Astrocyte (in vitro differentiated cells and primary cell): ENCODE results near the gene ADCY4. TPM values are rescaled to one million over a fixed set of nuclear protein-coding genes. Genes with fewer than 3 reads are reported as not detected.

ENCODE experiments used
- DNase-seq: peaks from one replicate; pipeline ENCODE4 v3.0.0-alpha.2; 2010; ENCODE audit warnings: low read depth
- FAIRE-seq: peaks from 2 replicates; lab custom pipeline; 2011; peaks lifted over from hg19 to GRCh38; lab: Jason Lieb, UNC
- H2AFZ ChIP-seq: 2 replicates; pipeline ENCODE4 v1.6.0; 2012; ENCODE audit warnings: low read depth, low read length, inconsistent platforms
- H3K27ac ChIP-seq: 2 replicates; pipeline ENCODE4 v1.5.1; 2011; ENCODE audit warnings: low read depth, low read length, inconsistent platforms
- H3K27me3 ChIP-seq: 2 replicates; pipeline ENCODE4 v1.6.0; 2011; ENCODE audit warnings: low read length, inconsistent platforms; ENCODE audit not compliant: insufficient read depth
- H3K36me3 ChIP-seq: 2 replicates; pipeline ENCODE4 v1.5.1; 2011; ENCODE audit warnings: low read length, inconsistent platforms; ENCODE audit not compliant: insufficient read depth
- H3K4me1 ChIP-seq: 2 replicates; pipeline ENCODE4 v1.5.1; 2011; ENCODE audit warnings: low read length, inconsistent platforms; ENCODE audit not compliant: insufficient read depth
- H3K4me2 ChIP-seq: 2 replicates; pipeline ENCODE4 v1.6.0; 2012; ENCODE audit warnings: low read length, inconsistent platforms
- H3K4me3 ChIP-seq: 2 replicates; pipeline ENCODE4 v1.5.1; 2011; ENCODE audit warnings: low read depth, mild to moderate bottlenecking, low read length, inconsistent platforms; ENCODE audit not compliant: insufficient read depth
- H3K79me2 ChIP-seq: 2 replicates; pipeline ENCODE4 v1.6.0; 2012; ENCODE audit warnings: mild to moderate bottlenecking, low read length, inconsistent platforms; ENCODE audit not compliant: insufficient read depth
- H3K9ac ChIP-seq: 2 replicates; pipeline ENCODE4 v1.6.0; 2012; ENCODE audit warnings: mild to moderate bottlenecking, low read length, inconsistent platforms
- H3K9me3 ChIP-seq: 2 replicates; pipeline ENCODE4 v1.5.1; 2012; ENCODE audit warnings: low read depth, mild to moderate bottlenecking, low read length, inconsistent platforms; ENCODE audit not compliant: insufficient read depth
- H4K20me1 ChIP-seq: 2 replicates; pipeline ENCODE4 v1.6.0; 2012; ENCODE audit warnings: low read length, inconsistent platforms; ENCODE audit not compliant: insufficient read depth
- H3K27ac Mint-ChIP-seq: one replicate; pipeline ENCODE4 v1.8.0; 2021; ENCODE audit warnings: mild to moderate bottlenecking, mixed read lengths; ENCODE audit not compliant: unreplicated experiment
- H3K27me3 Mint-ChIP-seq: one replicate; pipeline ENCODE4 v1.8.0; 2021; ENCODE audit warnings: low read depth, mixed read lengths; ENCODE audit not compliant: unreplicated experiment
- H3K36me3 Mint-ChIP-seq: one replicate; pipeline ENCODE4 v1.8.0; 2021; ENCODE audit warnings: low read depth, mixed read lengths; ENCODE audit not compliant: unreplicated experiment
- H3K4me1 Mint-ChIP-seq: one replicate; pipeline ENCODE4 v1.8.0; 2021; ENCODE audit warnings: low read depth, mixed read lengths; ENCODE audit not compliant: unreplicated experiment
- H3K4me3 Mint-ChIP-seq: one replicate; pipeline ENCODE4 v1.8.0; 2021; ENCODE audit warnings: mild to moderate bottlenecking, moderate library complexity, mixed read lengths; ENCODE audit not compliant: unreplicated experiment
- H3K9me3 Mint-ChIP-seq: one replicate; pipeline ENCODE4 v1.8.0; 2021; ENCODE audit warnings: mild to moderate bottlenecking, mixed read lengths; ENCODE audit not compliant: unreplicated experiment
- EZH2 ChIP-seq: IDR thresholded peaks from 2 replicates; pipeline ENCODE4 v1.6.1; 2012; ENCODE audit warnings: mild to moderate bottlenecking, low read length, inconsistent platforms; ENCODE audit not compliant: insufficient read depth
- total RNA-seq: library from RNA; stranded (reverse); gene quantifications from 2 replicates; pipeline ENCODE4 v1.2.1, GENCODE V29; 2021
- TF ChIP-seq, protein P1 (sequence below): IDR thresholded peaks from 2 replicates; pipeline ENCODE4 v1.5.1; 2011; ENCODE audit warnings: low read depth, mild to moderate bottlenecking, inconsistent platforms, low read length, moderate library complexity; ENCODE audit not compliant: insufficient read depth

The ADCY4 gene
- total RNA-seq, 1 donor from 2014 or later: 0.32 TPM

DNA sequence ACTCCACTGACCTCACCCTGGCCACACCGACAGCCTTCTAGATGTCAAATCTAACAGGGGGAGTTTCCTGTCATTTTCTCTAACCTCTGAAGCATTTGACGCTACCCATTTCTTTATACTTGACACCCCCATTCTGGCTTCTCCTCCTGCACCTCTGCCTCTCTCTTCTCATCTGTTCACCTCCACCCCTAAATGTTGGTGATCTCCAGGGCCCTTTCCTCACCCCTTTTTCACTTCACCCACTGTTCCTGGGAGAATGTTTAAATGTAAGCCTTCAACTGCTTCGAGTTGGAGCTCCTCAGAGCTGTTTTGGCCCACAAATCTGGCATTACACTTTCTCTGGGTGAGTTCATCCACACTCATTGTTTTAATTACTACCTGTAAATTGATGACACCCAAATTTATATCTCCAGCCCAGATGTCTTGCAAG, 63.0 kb downstream of the ADCY4 start:
- peak overlapping the region; percentile 85 for H3K4me3 Mint-ChIP-seq
- H3K27ac ChIP-seq: peak overlapping the region; percentile 92
- peaks cover 17% of the 10 kb centered on the region for H3K36me3 Mint-ChIP-seq

DNA sequence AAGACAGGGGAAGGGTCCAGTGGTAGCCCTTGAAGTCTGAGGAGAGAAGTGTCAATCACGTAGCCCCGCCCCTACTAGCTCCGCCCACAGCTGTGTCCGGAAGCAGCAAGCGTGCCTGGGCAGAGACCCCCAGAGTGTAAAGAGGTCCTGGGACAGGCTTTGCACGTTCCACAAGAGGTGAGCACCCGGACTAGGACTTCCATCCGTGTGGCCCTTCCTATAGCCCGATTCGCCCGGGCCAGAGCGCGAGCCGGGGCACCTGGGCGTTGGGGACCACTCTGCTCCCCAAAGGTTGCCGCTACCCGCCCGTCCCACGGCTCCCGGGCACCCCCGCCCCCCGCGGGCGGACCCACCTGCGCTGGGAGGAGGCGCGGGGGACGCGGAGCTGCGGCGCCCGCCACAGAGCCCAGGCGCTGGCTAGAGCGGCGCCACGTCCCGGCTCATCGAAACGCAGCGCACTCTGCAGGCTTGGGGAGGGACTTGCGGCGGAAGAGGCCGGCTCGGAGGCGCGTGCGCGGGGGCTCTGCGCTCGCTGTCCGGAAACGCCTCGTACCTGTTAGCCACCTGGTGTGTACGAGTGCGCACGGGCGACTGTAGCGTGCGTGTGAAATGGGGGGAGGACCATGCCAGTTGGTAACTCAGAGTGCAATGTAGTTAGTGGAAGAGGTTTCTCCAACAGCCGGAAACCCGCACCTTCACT, 63.6 kb downstream of the ADCY4 start, which contains the start of gene RABGGTA:
TSS of gene RABGGTA (minus strand) at position 464 of the 700 bp plus-strand sequence. CDS start 482 bp downstream, outside the sequence.
- peak within 1 kb of the TSS; percentile 92 for H3K4me3 Mint-ChIP-seq
- H3K4me2 ChIP-seq: peak within 1 kb of the TSS; percentile 94
- H3K79me2 ChIP-seq: no peaks in the 10 kb centered on the region
- peaks cover 5% of the 10 kb centered on the region for H3K4me1 ChIP-seq
- no peaks in the 10 kb centered on the region for H3K9me3 ChIP-seq
- H3K4me1 Mint-ChIP-seq: peaks cover 7% of the 10 kb centered on the region
- peak within 1 kb of the TSS; percentile 94 for H3K9ac ChIP-seq
- H3K27ac Mint-ChIP-seq: peak within 1 kb of the TSS; percentile 93
- no peaks in the 10 kb centered on the region for H3K9me3 Mint-ChIP-seq
- no peaks in the 10 kb centered on the region for H4K20me1 ChIP-seq
- peak; percentile 74 for DNase-seq
- H3K36me3 ChIP-seq: peaks cover 7% of the 10 kb centered on the region
- H3K27me3 Mint-ChIP-seq: no peaks in the 10 kb centered on the region
- no peaks in the 10 kb centered on the region for H3K27me3 ChIP-seq
- TF ChIP-seq EZH2: no peak
- TF ChIP-seq, protein P1, sequence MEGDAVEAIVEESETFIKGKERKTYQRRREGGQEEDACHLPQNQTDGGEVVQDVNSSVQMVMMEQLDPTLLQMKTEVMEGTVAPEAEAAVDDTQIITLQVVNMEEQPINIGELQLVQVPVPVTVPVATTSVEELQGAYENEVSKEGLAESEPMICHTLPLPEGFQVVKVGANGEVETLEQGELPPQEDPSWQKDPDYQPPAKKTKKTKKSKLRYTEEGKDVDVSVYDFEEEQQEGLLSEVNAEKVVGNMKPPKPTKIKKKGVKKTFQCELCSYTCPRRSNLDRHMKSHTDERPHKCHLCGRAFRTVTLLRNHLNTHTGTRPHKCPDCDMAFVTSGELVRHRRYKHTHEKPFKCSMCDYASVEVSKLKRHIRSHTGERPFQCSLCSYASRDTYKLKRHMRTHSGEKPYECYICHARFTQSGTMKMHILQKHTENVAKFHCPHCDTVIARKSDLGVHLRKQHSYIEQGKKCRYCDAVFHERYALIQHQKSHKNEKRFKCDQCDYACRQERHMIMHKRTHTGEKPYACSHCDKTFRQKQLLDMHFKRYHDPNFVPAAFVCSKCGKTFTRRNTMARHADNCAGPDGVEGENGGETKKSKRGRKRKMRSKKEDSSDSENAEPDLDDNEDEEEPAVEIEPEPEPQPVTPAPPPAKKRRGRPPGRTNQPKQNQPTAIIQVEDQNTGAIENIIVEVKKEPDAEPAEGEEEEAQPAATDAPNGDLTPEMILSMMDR: peak; percentile 27
- H3K36me3 Mint-ChIP-seq: peaks cover 19% of the 10 kb centered on the region
- peak within 1 kb of the TSS; percentile 92 for H3K27ac ChIP-seq
- peak within 1 kb of the TSS; percentile 93 for H2AFZ ChIP-seq
- FAIRE-seq: no peak
- peak within 1 kb of the TSS; percentile 82 for H3K4me3 ChIP-seq

More for the DNA sequence above, 63.0 kb downstream of the ADCY4 start:
- peak overlapping the region; percentile 82 for H3K4me3 ChIP-seq
- FAIRE-seq: no peak
- H3K27me3 ChIP-seq: no peaks in the 10 kb centered on the region
- Mint-ChIP-seq H3K27me3 (no peaks in the 10 kb centered on the region), H3K9me3 (no peaks in the 10 kb centered on the region), H3K27ac (peak overlapping the region; percentile 71), H3K4me1 (peaks cover 7% of the 10 kb centered on the region)
- peaks cover 1% of the 10 kb centered on the region for H4K20me1 ChIP-seq
- H3K4me2 ChIP-seq: peak overlapping the region; percentile 94
- H3K9ac ChIP-seq: peak overlapping the region; percentile 94
- peaks cover 7% of the 10 kb centered on the region for H3K36me3 ChIP-seq
- no peaks in the 10 kb centered on the region for H3K9me3 ChIP-seq
- no peak for TF ChIP-seq EZH2
- TF ChIP-seq, protein P1: no peak
- peak overlapping the region; percentile 93 for H2AFZ ChIP-seq
- H3K79me2 ChIP-seq: no peaks in the 10 kb centered on the region
- peaks cover 5% of the 10 kb centered on the region for H3K4me1 ChIP-seq
- no peak for DNase-seq
